ACC112 (cell line): ENCODE measurements around the gene ERCC6.
A peak's percentile ranks its signal among the peaks of the same experiment; 100 is the strongest.

Source experiments
- H2AFZ ChIP-seq: fragments of 200-600 bp; sonication (generic); one replicate; pipeline ENCODE4 v1.6.0; 2017; ENCODE audit warnings: antibody characterized with exemption, low read length; ENCODE audit not compliant: unreplicated experiment
- H3K27ac ChIP-seq: fragments of 200-600 bp; sonication (generic); 2 replicates; pipeline ENCODE4 v1.5.1; 2014; ENCODE audit warnings: low read depth, mild to moderate bottlenecking, antibody characterized with exemption, low read length, moderate library complexity
- H3K27me3 ChIP-seq: fragments of 200-600 bp; sonication (generic); 2 replicates; pipeline ENCODE4 v1.6.1; 2014; ENCODE audit warnings: mild to moderate bottlenecking, antibody characterized with exemption, low read length, moderate library complexity, mixed read lengths; ENCODE audit not compliant: insufficient read depth
- H3K36me3 ChIP-seq: fragments of 200-600 bp; sonication (generic); 2 replicates; pipeline ENCODE4 v1.6.1; 2016; ENCODE audit warnings: mild to moderate bottlenecking, antibody characterized with exemption, low read length, moderate library complexity, mixed read lengths; ENCODE audit not compliant: insufficient read depth
- H3K4me1 ChIP-seq: fragments of 200-600 bp; sonication (generic); one replicate; pipeline ENCODE4 v1.6.1; 2016; ENCODE audit warnings: low read length, mixed read lengths; ENCODE audit not compliant: insufficient read depth, unreplicated experiment, control insufficient read depth
- H3K4me3 ChIP-seq: fragments of 200-600 bp; sonication (generic); 2 replicates; pipeline ENCODE4 v1.5.1; 2014; ENCODE audit warnings: mild to moderate bottlenecking, low read depth, low read length
- H3K79me2 ChIP-seq: fragments of 200-600 bp; sonication (generic); one replicate; pipeline ENCODE4 v1.6.0; 2016; ENCODE audit warnings: low read length; ENCODE audit not compliant: control insufficient read depth, unreplicated experiment, insufficient read depth

Gene ERCC6

DNA sequence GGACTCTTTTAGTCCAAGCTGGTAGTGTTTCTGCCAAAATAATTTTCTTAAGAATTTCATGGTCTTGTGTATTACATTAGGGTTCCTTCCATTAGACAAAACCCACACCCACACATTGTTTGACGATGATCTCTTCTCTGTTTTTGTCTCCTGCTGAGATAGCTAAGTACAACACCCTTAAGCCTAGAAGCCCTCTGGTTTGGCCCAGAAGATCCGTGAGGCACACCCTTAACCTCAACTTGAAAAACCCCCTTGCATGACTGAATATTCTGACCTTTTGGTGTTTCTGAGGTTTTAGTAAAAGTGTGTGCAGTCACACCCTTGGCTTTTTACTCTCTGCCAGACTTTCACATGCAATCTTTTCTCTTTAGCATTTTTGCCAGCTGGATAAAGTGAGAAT lies 29.3 kb upstream of the ERCC6 start:
- Histone ChIP-seq H3K27ac (peak overlapping the region; percentile 90), H3K79me2 (no peaks in the 10 kb centered on the region), H2AFZ (peak overlapping the region; percentile 55), H3K4me1 (peaks cover 39% of the 10 kb centered on the region), H3K4me3 (peak overlapping the region; percentile 66), H3K36me3 (no peaks in the 10 kb centered on the region; the same call in 1 of the 2 replicates), H3K27me3 (no peaks in the 10 kb centered on the region)

DNA sequence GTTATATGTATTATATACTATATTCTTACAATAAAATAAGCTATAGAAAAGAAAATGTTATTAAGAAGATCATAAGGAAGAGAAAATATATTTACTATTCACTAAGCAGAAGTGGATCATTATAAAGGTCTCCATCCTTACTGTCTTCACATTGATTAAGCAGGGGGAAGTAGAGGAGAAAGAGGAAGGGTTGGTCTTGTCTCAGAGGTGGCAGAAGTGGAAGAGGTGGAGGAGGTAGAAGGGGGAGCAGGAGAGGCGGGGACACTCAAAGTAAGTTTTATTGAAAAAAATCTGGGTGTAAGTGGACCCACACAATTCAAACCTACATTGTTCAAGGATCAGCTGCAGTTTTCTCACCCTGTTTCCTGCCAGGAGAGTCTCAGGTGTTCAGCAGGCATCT lies 28.9 kb upstream of the ERCC6 start:
- Histone ChIP-seq H3K4me3 (peak overlapping the region; percentile 66; the same call in 1 of the 2 replicates), H3K27me3 (no peaks in the 10 kb centered on the region), H3K27ac (peak overlapping the region; percentile 90), H3K79me2 (no peaks in the 10 kb centered on the region), H3K4me1 (peaks cover 43% of the 10 kb centered on the region), H2AFZ (peak overlapping the region; percentile 55), H3K36me3 (no peaks in the 10 kb centered on the region; the same call in 1 of the 2 replicates)

DNA sequence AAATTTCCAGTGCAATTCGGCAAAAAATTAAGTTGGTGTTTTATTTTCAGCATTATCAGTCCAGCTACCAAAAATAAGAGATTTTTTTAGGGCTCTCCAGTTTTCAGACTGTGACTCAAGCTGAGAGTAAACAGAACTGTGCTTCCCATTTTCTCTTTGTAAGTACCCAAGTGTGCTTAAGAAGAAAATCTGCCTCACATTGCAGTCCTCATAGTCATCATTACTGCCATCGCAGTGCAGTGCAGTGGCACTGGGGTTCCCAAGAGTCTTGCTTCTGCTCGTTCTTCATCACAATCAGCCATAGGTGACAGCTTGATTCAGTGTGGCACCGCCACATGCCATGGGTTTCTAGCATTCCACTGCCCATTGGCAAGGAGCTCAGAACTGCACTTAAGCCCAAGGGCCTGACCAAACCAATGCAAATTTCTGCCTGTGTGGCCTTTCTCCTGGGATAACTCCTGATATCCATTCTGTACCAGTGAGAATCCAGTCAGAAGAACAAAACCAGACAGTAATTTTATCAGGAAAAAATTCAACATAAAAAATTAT lies 25.6 kb upstream of the ERCC6 start:
- H3K4me1 ChIP-seq, result peaks cover 37% of the 10 kb centered on the region
- H3K27me3 ChIP-seq, result no peaks in the 10 kb centered on the region
- H3K27ac ChIP-seq, result no peak overlapping the region
- no peaks in the 10 kb centered on the region; the same call in 1 of the 2 replicates for H3K36me3 ChIP-seq
- H3K4me3 ChIP-seq, result no peak overlapping the region
- no peak overlapping the region for H2AFZ ChIP-seq
- no peaks in the 10 kb centered on the region for H3K79me2 ChIP-seq

DNA sequence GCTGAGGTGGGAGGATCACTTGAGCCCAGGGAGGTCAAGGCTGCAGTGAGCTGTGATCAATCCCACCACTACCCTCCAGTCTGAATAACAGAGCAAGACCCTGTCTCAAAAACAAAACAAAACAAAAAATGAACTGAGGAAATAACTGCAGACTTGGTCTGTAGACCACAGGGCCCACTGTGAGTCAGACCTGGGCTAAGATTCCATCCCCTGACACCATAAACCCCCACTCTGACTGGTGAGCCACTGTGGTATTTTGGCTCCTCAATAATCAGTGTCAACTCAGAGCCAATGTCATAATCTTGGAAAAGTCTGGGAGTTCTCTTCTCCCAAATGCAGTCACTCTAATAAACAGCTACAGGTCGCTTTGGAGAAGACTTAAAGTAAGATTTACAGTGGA lies 24.0 kb upstream of the ERCC6 start:
- H3K27me3 ChIP-seq, result no peaks in the 10 kb centered on the region
- H3K4me3 ChIP-seq, result no peak overlapping the region
- H3K36me3 ChIP-seq, result no peaks in the 10 kb centered on the region
- 0 out of 2 replicates have a peak overlapping the region, but pooled peaks have one; percentile 17 for H3K27ac ChIP-seq
- H3K79me2 ChIP-seq, result no peaks in the 10 kb centered on the region
- H3K4me1 ChIP-seq, result peaks cover 22% of the 10 kb centered on the region
- no peak overlapping the region for H2AFZ ChIP-seq

DNA sequence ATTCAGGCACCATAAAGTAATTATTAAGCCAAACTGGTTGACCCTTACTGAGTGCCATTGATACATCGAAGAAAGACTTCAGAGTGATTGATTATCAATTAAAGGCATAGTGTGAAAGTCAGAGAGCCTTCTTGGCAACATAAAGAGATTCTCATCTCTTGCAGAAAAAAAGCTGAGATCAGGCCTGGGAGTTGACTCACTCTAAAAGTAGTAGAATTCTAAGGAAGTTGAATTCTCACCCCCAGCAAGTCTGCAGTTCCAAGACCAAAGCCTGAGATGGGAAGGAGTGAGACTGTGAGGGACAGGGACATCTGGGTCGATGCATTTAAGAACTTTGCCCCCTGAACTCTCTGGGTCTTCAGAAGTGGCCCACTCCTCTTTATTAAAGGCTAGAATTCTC lies 21.6 kb upstream of the ERCC6 start:
- H3K4me3 ChIP-seq, result no peak overlapping the region
- no peak overlapping the region for H3K27ac ChIP-seq
- H3K36me3 ChIP-seq, result no peaks in the 10 kb centered on the region
- H2AFZ ChIP-seq, result no peak overlapping the region
- peaks cover 21% of the 10 kb centered on the region for H3K4me1 ChIP-seq
- no peaks in the 10 kb centered on the region for H3K27me3 ChIP-seq
- no peaks in the 10 kb centered on the region for H3K79me2 ChIP-seq

DNA sequence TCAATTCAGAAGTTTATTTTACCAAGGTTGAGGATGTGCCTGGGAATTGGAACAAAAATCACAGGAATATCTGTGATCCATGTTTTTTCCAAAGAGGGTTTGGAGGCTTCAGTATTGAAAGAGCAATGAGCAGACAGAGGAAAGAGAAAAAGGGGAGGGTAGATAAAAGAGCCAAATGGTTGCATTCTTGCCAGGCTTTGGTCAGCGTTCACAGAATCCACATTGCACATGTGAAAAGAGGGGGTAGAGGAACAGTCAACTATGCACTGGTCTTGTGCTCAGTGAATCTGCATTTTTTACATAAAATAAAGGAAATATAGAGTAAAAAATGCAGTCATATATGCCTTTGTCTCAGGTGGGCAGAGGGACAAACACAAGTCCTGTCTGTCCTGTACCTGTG lies 20.6 kb upstream of the ERCC6 start:
- Histone ChIP-seq H3K27ac (no peak overlapping the region), H3K36me3 (no peaks in the 10 kb centered on the region; the same call in 1 of the 2 replicates), H3K4me3 (no peak overlapping the region), H2AFZ (no peak overlapping the region), H3K79me2 (no peaks in the 10 kb centered on the region), H3K4me1 (peaks cover 19% of the 10 kb centered on the region), H3K27me3 (no peaks in the 10 kb centered on the region)

DNA sequence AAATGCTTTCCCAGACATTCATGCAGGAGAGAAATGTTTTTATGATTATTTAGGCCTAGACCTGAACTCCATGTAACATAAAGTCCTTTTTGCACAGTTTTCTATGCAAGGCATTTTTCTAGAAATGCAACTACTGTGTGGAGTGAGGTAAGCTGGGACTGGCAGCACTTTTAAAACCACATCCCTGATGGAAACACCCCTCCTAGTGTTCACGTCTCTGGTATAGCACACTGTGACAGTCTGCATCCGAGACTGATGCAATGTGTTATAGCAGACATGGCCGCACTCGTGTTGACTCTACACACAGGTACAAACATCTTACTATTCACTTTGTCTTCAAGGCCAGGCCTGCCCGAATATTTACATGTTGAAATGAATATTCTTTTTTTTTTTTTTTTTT lies 19.3 kb upstream of the ERCC6 start:
- no peak overlapping the region for H3K4me3 ChIP-seq
- H3K36me3 ChIP-seq, result no peaks in the 10 kb centered on the region; the same call in 1 of the 2 replicates
- H3K79me2 ChIP-seq, result no peaks in the 10 kb centered on the region
- H3K27me3 ChIP-seq, result no peaks in the 10 kb centered on the region
- no peak overlapping the region for H2AFZ ChIP-seq
- peaks cover 14% of the 10 kb centered on the region for H3K4me1 ChIP-seq
- no peak overlapping the region for H3K27ac ChIP-seq

DNA sequence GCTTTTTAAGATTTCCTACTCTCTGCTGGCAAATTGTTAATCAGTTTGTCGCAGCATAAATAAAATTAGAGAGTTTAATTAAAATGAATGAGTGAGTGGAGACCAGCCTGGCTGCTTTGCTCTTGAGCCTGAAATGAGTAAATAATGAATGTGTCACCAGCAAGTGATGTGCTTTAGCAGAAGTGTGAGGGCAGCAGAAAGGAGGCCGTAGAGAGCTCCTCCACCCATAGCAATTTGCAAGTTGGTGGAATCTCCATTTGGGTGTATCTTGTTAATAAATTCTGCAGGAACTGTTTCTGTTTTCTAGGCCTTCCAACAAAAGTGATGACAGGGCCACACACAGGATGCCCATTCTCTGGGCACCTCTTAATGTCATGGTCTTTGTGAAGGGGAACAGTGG lies 18.8 kb upstream of the ERCC6 start:
- peaks cover 15% of the 10 kb centered on the region for H3K4me1 ChIP-seq
- H3K4me3 ChIP-seq, result no peak overlapping the region
- no peaks in the 10 kb centered on the region; the same call in 1 of the 2 replicates for H3K36me3 ChIP-seq
- no peak overlapping the region for H2AFZ ChIP-seq
- no peak overlapping the region for H3K27ac ChIP-seq
- H3K79me2 ChIP-seq, result no peaks in the 10 kb centered on the region
- H3K27me3 ChIP-seq, result no peaks in the 10 kb centered on the region

DNA sequence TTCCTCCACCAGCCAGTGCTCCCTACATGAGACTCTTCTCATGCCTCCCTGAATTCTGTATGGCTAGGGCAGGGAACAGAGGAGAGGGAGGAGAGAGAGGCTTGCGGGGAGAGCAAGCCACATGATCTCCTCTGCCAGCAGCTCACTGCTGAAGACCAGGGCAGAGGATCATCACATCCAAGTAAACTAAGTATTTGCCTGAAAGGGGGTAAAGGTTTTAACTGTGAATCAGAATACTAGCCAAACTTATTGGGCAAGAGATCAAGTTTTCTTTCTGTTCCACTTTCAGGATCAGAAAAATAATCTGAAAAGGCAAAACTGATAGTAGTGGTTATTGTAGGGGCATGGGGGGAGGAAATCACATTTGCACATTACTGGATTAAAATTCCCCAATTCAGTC lies 17.8 kb upstream of the ERCC6 start:
- Histone ChIP-seq H3K27me3 (no peaks in the 10 kb centered on the region), H3K27ac (no peak overlapping the region), H3K4me3 (no peak overlapping the region), H3K36me3 (no peaks in the 10 kb centered on the region; the same call in 1 of the 2 replicates), H3K79me2 (no peaks in the 10 kb centered on the region), H2AFZ (peak overlapping the region; percentile 24), H3K4me1 (peaks cover 24% of the 10 kb centered on the region)

DNA sequence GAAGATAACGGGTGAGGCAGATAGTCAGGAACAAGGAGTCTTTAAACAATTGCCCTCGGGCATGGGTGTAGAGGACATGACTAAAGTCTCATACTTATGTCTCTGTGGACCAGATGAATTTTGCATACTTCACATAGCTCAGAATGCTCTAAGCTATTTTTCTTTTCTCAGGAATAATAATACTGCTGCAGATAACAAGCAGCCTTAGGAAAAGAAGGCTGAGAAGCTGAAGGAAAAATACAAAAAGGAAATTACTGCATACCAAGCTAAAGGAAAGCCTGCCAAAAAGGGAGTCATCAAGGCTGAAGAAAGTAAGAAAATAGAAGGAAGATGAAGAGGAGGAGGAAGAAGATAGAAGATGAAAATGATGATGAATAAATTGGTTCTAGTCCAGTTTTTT lies 13.4 kb upstream of the ERCC6 start:
- Histone ChIP-seq H3K4me3 (peak overlapping the region; percentile 35; the same call in 1 of the 2 replicates), H3K27me3 (no peaks in the 10 kb centered on the region), H3K27ac (peak overlapping the region; percentile 91), H3K79me2 (no peaks in the 10 kb centered on the region), H2AFZ (peak overlapping the region; percentile 64), H3K4me1 (peaks cover 46% of the 10 kb centered on the region), H3K36me3 (no peaks in the 10 kb centered on the region; the same call in 1 of the 2 replicates)

DNA sequence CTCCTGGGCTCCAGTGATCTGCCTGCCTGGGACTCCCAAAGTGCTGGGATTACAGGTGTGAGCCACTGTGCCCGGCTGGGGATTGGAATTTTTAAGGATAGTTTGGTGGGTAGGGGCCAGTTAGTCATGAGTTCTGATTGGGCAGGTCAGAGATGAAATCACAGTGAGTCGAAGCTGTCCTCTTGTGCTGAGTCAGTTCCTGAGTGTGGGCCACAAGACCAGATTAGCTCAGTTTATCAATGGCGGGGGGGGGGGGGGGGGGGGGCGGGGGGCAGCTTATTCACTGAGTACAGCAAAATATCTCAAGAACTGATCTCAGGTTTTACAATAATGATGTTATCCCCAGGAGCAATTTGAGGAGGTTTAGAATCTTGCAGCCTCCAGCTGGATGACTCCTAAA lies 11.6 kb upstream of the ERCC6 start:
- Histone ChIP-seq H3K36me3 (no peaks in the 10 kb centered on the region; the same call in 1 of the 2 replicates), H3K27ac (peak overlapping the region; percentile 91), H3K27me3 (no peaks in the 10 kb centered on the region), H3K4me1 (peaks cover 46% of the 10 kb centered on the region), H3K4me3 (no peak overlapping the region; the same call in 1 of the 2 replicates), H2AFZ (no peak overlapping the region), H3K79me2 (no peaks in the 10 kb centered on the region)
